Fibroblast of lung (primary cell): Measurements from ENCODE around the gene FAH. TPM values are rescaled to one million over a fixed set of nuclear protein-coding genes. Genes with fewer than 3 reads are reported as not detected.
A peak's percentile ranks its signal among the peaks of the same experiment; 100 is the strongest.

Experiments used
- DNase-seq, 2 donors: peaks; one replicate each; pipeline versions ENCODE4 v3.0.0 to v3.0.0-alpha.2; 2010; ENCODE audit warnings: low read depth in 2 of 2
- H2AFZ ChIP-seq: 2 replicates; pipeline ENCODE4 v1.5.1; 2012; ENCODE audit warnings: low read length, control low read depth, inconsistent platforms
- H3K27ac ChIP-seq: 2 replicates; pipeline ENCODE4 v1.5.1; 2011; ENCODE audit warnings: low read length, control low read depth; ENCODE audit not compliant: insufficient read depth
- H3K27me3 ChIP-seq: 2 replicates; pipeline ENCODE4 v1.5.1; 2011; ENCODE audit warnings: mild to moderate bottlenecking, low read length; ENCODE audit not compliant: control insufficient read depth, insufficient read depth
- H3K36me3 ChIP-seq: 2 replicates; pipeline ENCODE4 v1.5.1; 2011; ENCODE audit warnings: low read length; ENCODE audit not compliant: control insufficient read depth, insufficient read depth
- H3K4me1 ChIP-seq: 2 replicates; pipeline ENCODE4 v1.5.1; 2011; ENCODE audit warnings: low read length; ENCODE audit not compliant: control insufficient read depth, insufficient read depth; ENCODE audit errors: extremely low read depth
- H3K4me2 ChIP-seq: 2 replicates; pipeline ENCODE4 v1.5.1; 2011; ENCODE audit warnings: low read length, control low read depth; ENCODE audit not compliant: insufficient read depth; ENCODE audit errors: extremely low read depth
- H3K4me3 ChIP-seq, 4 experiments: fragments of 200-600 bp in 1 of 4; sonication (generic) in 1 of 4; replicated peaks in 1 of 4; 2 replicates each; pipeline ENCODE4 v1.5.1; 2011 to 2016; ENCODE audit warnings: low read length in 4 of 4, low read depth in 3 of 4, mild to moderate bottlenecking in 3 of 4, control low read depth in 2 of 4, inconsistent platforms in 1 of 4, mixed read lengths in 1 of 4; ENCODE audit not compliant: insufficient read depth in 1 of 4; ENCODE audit errors: control extremely low read depth in 1 of 4
- H3K79me2 ChIP-seq: 2 replicates; pipeline ENCODE4 v1.5.1; 2012; ENCODE audit warnings: mild to moderate bottlenecking, low read length, inconsistent platforms; ENCODE audit not compliant: control insufficient read depth, insufficient read depth
- H3K9ac ChIP-seq: 2 replicates; pipeline ENCODE4 v1.5.1; 2011; ENCODE audit warnings: mild to moderate bottlenecking, low read length, control low read depth; ENCODE audit not compliant: insufficient read depth
- H3K9me3 ChIP-seq: 2 replicates; pipeline ENCODE4 v1.5.1; 2012; ENCODE audit warnings: low read depth, low read length; ENCODE audit not compliant: control insufficient read depth, insufficient read depth
- H4K20me1 ChIP-seq: 2 replicates; pipeline ENCODE4 v1.5.1; 2011; ENCODE audit warnings: low read length; ENCODE audit not compliant: control insufficient read depth, insufficient read depth; ENCODE audit errors: extremely low read depth
- EZH2 ChIP-seq: IDR thresholded peaks from 2 replicates; pipeline ENCODE4 v1.5.1; 2012; ENCODE audit warnings: low read length, control low read depth, mild to moderate bottlenecking; ENCODE audit errors: missing control alignments
- polyA plus RNA-seq, 2 donors: library from polyadenylated mRNA; depleted of rRNA in 1 of 2; stranded (reverse) in 1 of 2; unstranded in 1 of 2; fragments of >200 nt; gene quantifications; 2 replicates each; pipeline ENCODE4 v1.2.1, GENCODE V29; 2011 to 2012; ENCODE audit warnings: missing spikeins in 1 of 2
- total RNA-seq: library from RNA; depleted of rRNA; stranded (reverse); fragments of >200 nt; gene quantifications from 2 replicates; pipeline ENCODE4 v1.2.1, GENCODE V29; 2014
- TF ChIP-seq, protein P1 (sequence below), 2 donors: IDR thresholded peaks in 1 of 2; conservative IDR thresholded peaks in 1 of 2; 1 replicate in 1 of 2; 2 replicates in 1 of 2; pipeline ENCODE4 v1.5.1; 2011 to 2012; ENCODE audit warnings: low read length in 2 of 2, control low read depth in 1 of 2, inconsistent platforms in 1 of 2, low read depth in 1 of 2, mild to moderate bottlenecking in 1 of 2

FAH gene
- total and polyA plus RNA-seq, 2 donors (not counting 1 experiment from before 2014, with no cell fraction given): 24.4 to 58.6 TPM

GRCh38 chr15:80180468-80180867, 27.7 kb downstream of the FAH start:
- Histone ChIP-seq H3K79me2 (no peaks in the 10 kb centered on the region), H3K4me2 (no peak overlapping the region), H3K27me3 (no peaks in the 10 kb centered on the region), H3K9ac (no peak overlapping the region), H3K4me1 (peaks cover 16% of the 10 kb centered on the region), H4K20me1 (no peaks in the 10 kb centered on the region), H3K27ac (no peak overlapping the region), H3K36me3 (peaks cover 16% of the 10 kb centered on the region), H2AFZ (no peak overlapping the region), H3K4me3 (no peak overlapping the region), H3K9me3 (no peaks in the 10 kb centered on the region)
- no peak for DNase-seq
- TF ChIP-seq, protein P1, sequence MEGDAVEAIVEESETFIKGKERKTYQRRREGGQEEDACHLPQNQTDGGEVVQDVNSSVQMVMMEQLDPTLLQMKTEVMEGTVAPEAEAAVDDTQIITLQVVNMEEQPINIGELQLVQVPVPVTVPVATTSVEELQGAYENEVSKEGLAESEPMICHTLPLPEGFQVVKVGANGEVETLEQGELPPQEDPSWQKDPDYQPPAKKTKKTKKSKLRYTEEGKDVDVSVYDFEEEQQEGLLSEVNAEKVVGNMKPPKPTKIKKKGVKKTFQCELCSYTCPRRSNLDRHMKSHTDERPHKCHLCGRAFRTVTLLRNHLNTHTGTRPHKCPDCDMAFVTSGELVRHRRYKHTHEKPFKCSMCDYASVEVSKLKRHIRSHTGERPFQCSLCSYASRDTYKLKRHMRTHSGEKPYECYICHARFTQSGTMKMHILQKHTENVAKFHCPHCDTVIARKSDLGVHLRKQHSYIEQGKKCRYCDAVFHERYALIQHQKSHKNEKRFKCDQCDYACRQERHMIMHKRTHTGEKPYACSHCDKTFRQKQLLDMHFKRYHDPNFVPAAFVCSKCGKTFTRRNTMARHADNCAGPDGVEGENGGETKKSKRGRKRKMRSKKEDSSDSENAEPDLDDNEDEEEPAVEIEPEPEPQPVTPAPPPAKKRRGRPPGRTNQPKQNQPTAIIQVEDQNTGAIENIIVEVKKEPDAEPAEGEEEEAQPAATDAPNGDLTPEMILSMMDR (conservative IDR thresholded peaks at IDR 0.05 in 1 of 2, IDR thresholded peaks at IDR 0.05 in 1 of 2; ENCODE audit: low read depth in 1 of 2, low read length in 2 of 2): no peak
- TF ChIP-seq EZH2: no peak

GRCh38 chr15:80180986-80181385, 28.2 kb downstream of the FAH start:
- Histone ChIP-seq H3K4me2 (no peak overlapping the region), H3K27me3 (no peaks in the 10 kb centered on the region), H3K36me3 (peaks cover 17% of the 10 kb centered on the region), H3K27ac (no peak overlapping the region), H3K4me1 (peaks cover 16% of the 10 kb centered on the region), H3K4me3 (no peak overlapping the region), H3K9ac (no peak overlapping the region), H3K9me3 (no peaks in the 10 kb centered on the region), H3K79me2 (no peaks in the 10 kb centered on the region), H2AFZ (no peak overlapping the region), H4K20me1 (no peaks in the 10 kb centered on the region)
- DNase-seq: no peak
- TF ChIP-seq EZH2: no peak
- TF ChIP-seq, protein P1 (conservative IDR thresholded peaks at IDR 0.05 in 1 of 2, IDR thresholded peaks at IDR 0.05 in 1 of 2; ENCODE audit: low read depth in 1 of 2, low read length in 2 of 2): no peak

GRCh38 chr15:80182611-80183261, 29.9 kb downstream of the FAH start:
- Histone ChIP-seq H3K4me2 (peak overlapping the region; percentile 1), H3K79me2 (no peaks in the 10 kb centered on the region), H4K20me1 (no peaks in the 10 kb centered on the region), H2AFZ (no peak overlapping the region), H3K4me1 (peaks cover 16% of the 10 kb centered on the region), H3K9me3 (no peaks in the 10 kb centered on the region), H3K27me3 (no peaks in the 10 kb centered on the region), H3K27ac (no peak overlapping the region), H3K4me3 (no peak overlapping the region), H3K9ac (no peak overlapping the region), H3K36me3 (peaks cover 18% of the 10 kb centered on the region)
- TF ChIP-seq, protein P1 (conservative IDR thresholded peaks at IDR 0.05 in 1 of 2, IDR thresholded peaks at IDR 0.05 in 1 of 2; ENCODE audit: low read depth in 1 of 2, low read length in 2 of 2): no peak
- TF ChIP-seq EZH2: no peak
- DNase-seq: peak; percentile 83 to 84
